ENCODE measurements around the gene PLXNA2.

DNA sequence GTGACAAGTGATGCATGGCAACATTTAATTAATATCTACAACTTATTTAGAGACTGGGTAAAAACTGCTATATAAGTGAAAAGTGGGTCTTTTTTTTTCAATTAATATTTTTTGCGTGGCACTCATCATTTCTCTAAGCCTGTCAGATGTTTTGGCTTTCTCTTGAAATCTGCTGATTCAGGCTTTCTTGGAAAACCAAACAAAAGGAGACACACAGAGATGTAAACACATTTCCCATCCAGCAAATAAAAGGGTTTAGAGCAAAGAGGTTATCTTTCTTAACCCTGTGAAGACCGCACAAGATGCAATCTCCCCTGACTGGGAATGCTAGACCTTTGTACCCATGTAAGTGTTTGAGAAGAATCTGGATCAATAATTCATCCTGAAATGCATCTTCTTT lies 48.7 kb upstream of the PLXNA2 start:
- TF ChIP-seq EZH2 (IDR thresholded peaks at IDR 0.05; ENCODE audit: low read depth, low read length, severe bottlenecking) (no peak), RAD21 (IDR thresholded peaks at IDR 0.05 in 1 of 2, conservative IDR thresholded peaks at IDR 0.05 in 1 of 2; ENCODE audit: low read depth in 2 of 2, low read length in 2 of 2) (no peak), BACH1 (IDR thresholded peaks at IDR 0.05; ENCODE audit: low read length) (no peak)
- TF ChIP-seq, protein P1, sequence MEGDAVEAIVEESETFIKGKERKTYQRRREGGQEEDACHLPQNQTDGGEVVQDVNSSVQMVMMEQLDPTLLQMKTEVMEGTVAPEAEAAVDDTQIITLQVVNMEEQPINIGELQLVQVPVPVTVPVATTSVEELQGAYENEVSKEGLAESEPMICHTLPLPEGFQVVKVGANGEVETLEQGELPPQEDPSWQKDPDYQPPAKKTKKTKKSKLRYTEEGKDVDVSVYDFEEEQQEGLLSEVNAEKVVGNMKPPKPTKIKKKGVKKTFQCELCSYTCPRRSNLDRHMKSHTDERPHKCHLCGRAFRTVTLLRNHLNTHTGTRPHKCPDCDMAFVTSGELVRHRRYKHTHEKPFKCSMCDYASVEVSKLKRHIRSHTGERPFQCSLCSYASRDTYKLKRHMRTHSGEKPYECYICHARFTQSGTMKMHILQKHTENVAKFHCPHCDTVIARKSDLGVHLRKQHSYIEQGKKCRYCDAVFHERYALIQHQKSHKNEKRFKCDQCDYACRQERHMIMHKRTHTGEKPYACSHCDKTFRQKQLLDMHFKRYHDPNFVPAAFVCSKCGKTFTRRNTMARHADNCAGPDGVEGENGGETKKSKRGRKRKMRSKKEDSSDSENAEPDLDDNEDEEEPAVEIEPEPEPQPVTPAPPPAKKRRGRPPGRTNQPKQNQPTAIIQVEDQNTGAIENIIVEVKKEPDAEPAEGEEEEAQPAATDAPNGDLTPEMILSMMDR (IDR thresholded peaks at IDR 0.05; ENCODE audit: control extremely low read depth in 1 of 3, insufficient read depth in 1 of 3, low read depth in 1 of 3, low read length in 3 of 3) = no peak
